Measurements from ENCODE around the gene LAMTOR2.
"Not testable (repeated sequence)": the region's sequence is repeated elsewhere in the genome, so short reads cannot be mapped to it uniquely, and the experiment has no call there.

The LAMTOR2 gene

DNA sequence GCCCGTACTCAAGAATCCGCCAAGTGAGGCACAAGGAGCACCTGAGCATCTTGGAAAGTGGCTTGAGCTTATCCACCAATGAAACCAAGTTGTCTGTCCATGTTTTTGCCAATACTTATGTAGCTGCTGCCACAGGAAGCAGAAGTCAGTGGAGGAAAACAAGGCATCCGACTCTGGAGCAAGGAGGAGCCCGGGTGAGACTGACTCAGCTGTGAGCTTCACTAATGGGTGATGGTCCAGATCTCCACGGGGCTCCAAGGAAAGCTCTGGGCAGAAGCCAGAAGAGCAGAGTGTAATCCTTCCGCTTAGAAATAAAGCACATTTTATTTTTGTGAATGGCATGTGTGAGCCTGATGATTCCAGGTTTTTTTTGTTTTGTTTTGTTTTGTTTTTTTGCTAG, 21.6 kb upstream of the LAMTOR2 start:
- DNase-seq, result no peak
- no peak for TF ChIP-seq GATA1 (IDR thresholded peaks at IDR 0.05; ENCODE audit: low read depth, low read length)
- TF ChIP-seq POLR2A (IDR thresholded peaks at IDR 0.05; ENCODE audit: low read length), result no peak

DNA sequence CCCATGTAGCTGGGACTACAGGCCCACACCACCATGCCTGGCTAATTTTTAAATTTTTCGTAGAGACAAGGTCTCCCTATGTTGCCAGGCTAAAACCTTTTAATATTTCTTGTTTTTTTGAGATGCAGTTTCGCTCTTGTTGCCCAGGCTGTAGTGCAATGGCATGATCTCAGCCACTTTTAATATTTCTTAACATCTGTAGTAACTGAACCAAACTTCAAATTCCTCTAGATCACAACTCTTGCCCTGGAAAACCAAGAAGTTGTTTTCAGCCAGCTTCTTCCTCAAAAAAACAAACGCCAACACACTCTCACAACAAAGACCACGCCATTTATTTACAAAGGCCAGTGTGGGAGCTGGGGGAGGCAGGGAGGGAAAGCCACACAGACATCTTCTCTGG, 19.6 kb upstream of the LAMTOR2 start:
- not testable (repeated sequence) for DNase-seq

DNA sequence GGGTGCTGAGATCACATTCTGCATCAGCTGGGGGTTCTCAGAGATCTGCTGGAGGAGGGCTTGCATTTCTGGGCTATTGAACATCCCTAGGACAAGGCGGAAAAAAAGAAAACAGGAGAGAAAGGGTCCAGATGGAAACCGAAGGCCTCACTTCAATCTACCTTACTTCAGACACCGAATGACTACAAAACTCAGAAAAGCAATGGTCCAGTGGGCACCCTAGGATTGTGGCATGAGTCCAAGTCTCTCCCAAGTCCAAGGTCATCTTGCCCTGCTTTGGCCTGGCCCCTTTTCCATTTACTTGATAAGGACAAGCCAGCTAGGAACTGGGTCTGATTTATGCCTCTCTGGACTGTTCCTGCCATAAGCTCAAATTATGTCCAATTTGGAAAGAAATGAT, 11.8 kb upstream of the LAMTOR2 start:
- no peak for DNase-seq
- TF ChIP-seq GATA1 (IDR thresholded peaks at IDR 0.05; ENCODE audit: low read depth, low read length), result no peak
- TF ChIP-seq POLR2A (IDR thresholded peaks at IDR 0.05; ENCODE audit: low read length), result no peak

- DNase-seq, result no peak
- TF ChIP-seq POLR2A (IDR thresholded peaks at IDR 0.05; ENCODE audit: low read length), result no peak
- TF ChIP-seq GATA1 (IDR thresholded peaks at IDR 0.05; ENCODE audit: low read depth, low read length), result no peak
Measured at GRCh38 chr1:156045076-156045475, 9.5 kb upstream of the LAMTOR2 start.

- no peak for DNase-seq
- no peak for TF ChIP-seq POLR2A (IDR thresholded peaks at IDR 0.05; ENCODE audit: low read length)
- TF ChIP-seq GATA1 (IDR thresholded peaks at IDR 0.05; ENCODE audit: low read depth, low read length), result no peak
Measured at GRCh38 chr1:156048663-156049258, 5.8 kb upstream of the LAMTOR2 start.

DNA sequence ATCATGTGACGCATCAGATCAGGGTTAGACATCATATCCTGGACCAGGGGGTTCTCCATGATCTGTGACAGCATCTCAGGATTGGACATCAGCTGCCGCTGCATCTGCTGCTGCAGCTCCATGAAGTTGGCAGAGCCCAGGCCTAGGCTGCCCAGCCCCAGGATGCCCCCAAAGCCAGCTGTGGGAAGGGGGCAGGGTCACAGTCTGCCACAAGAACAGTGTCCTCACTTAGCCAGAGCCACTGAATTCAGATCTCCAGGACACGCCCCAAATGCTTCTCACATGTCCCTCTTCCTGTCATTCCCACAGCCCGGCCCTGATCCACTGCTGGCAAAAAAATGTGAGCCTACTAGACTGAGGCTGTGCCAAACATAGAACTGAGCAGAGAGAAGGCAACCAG, 4.2 kb upstream of the LAMTOR2 start:
- no peak for DNase-seq
- TF ChIP-seq GATA1 (IDR thresholded peaks at IDR 0.05; ENCODE audit: low read depth, low read length), result no peak
- no peak for TF ChIP-seq POLR2A (IDR thresholded peaks at IDR 0.05; ENCODE audit: low read length)

GRCh38 chr1:156051011-156051725, 3.4 kb upstream of the LAMTOR2 start:
- TF ChIP-seq GATA1 (IDR thresholded peaks at IDR 0.05; ENCODE audit: low read depth, low read length) (no peak), POLR2A (IDR thresholded peaks at IDR 0.05; ENCODE audit: low read length) (no peak)
- DNase-seq, result no peak

GRCh38 chr1:156052862-156053767, 1.5 kb upstream of the LAMTOR2 start:
- TF ChIP-seq POLR2A (IDR thresholded peaks at IDR 0.05; ENCODE audit: low read length), result no peak
- TF ChIP-seq GATA1 (IDR thresholded peaks at IDR 0.05; ENCODE audit: low read depth, low read length), result no peak
- DNase-seq, result peak; percentile 76 to 77

DNA sequence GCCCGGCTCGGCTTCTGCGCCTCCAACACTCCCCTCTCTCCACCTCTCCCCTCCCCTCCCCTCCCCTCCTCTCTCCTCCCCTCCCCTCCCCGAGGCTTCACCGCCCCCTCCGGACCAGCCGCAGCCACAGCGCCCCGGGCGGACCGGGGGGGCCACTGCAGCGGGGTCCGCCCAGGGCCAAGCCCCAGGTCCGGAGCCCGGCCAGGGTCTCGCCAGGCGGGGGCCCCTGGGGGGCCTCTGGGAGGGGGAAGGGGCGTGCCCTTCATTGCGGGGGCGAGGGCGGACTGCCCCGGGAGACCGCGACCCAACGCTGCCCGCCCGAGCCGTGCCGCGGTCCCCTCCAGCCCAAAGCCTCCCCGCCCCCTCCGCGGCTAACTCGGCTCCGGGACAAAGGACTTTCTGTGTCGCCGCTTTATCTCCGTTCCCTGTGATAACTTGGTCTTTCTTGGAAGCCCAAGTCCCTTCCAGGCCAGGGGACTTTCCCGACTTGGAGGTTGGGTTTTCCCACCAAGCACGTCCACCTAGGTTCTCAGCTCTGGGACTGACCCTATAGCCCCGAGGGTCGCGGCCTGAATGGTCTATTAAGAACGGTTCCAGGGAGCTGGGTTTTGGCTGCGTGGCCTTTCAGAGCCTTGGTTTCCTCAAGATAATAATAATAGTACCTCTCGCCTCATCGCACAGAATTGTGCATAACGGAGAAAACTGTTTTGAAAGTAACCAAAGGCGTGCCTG, 648 bp upstream of the LAMTOR2 start, which contains the start of gene UBQLN4:
Gene UBQLN4 (minus strand): TSS at position 31 of the 732 bp plus-strand sequence. CDS start 97 bp downstream, outside the sequence.
- TF ChIP-seq POLR2A (IDR thresholded peaks at IDR 0.05; ENCODE audit: low read length) (no peak), GATA1 (IDR thresholded peaks at IDR 0.05; ENCODE audit: low read depth, low read length) (no peak)
- peak; percentile 90 to 93 for DNase-seq

- TF ChIP-seq GATA1 (IDR thresholded peaks at IDR 0.05; ENCODE audit: low read depth, low read length) (no peak), POLR2A (IDR thresholded peaks at IDR 0.05; ENCODE audit: low read length) (no peak)
- no peak for DNase-seq
Measured at GRCh38 chr1:156055281-156056048, 883 bp downstream of the LAMTOR2 start.

GRCh38 chr1:156056326-156056849, 1.8 kb downstream of the LAMTOR2 start:
- DNase-seq, result no peak
- TF ChIP-seq GATA1 (IDR thresholded peaks at IDR 0.05; ENCODE audit: low read depth, low read length), result no peak

DNA sequence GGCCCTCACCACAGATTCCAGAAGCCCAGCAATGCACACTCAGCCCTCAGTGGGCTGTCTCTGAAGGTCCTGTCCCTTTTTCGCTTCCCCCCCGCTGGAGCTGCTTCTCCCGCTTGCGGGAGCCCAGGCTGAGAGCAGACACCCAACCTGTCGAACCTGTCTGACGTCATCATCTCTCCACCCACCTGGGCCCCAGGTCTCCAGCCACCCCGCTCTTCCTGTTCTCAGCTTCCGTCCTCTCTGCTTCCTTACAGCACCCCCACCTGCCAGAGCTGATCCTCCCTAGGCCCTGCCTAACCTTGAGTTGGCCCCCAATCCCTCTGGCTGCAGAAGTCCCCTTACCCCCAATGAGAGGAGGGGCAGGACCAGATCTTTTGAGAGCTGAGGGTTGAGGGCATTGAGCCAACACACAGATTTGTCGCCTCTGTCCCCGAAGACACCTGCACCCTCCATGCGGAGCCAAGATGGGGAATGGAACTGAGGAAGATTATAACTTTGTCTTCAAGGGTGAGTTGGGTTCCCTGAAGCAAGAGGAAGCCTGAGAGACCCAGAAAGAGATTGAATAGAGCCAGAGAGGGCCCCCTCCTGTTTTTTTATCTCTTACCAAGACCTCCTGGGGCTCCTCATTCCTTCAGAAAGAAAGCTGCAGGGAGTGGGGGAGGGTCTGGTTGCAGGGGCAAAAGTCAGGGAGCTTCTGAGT, 6.5 kb downstream of the LAMTOR2 start, which contains the start of gene RAB25:
Gene RAB25 (plus strand): TSS at position 224 of the 700 bp plus-strand sequence. CDS start 241 bp downstream, at position 465.
- no peak for DNase-seq
- no peak for TF ChIP-seq GATA1 (IDR thresholded peaks at IDR 0.05; ENCODE audit: low read depth, low read length)
- no peak for TF ChIP-seq POLR2A (IDR thresholded peaks at IDR 0.05; ENCODE audit: low read length)
